ENCODE measurements around the gene EXOC4.
"Not testable (repeated sequence)": the region's sequence is repeated elsewhere in the genome, so short reads cannot be mapped to it uniquely, and the experiment has no call there.

EXOC4 gene

GRCh38 chr7:133252858-133253518 lies at the start of gene EXOC4:
EXOC4 (plus strand) TSS chr7:133253078.
- DNase-seq (ENCODE audit: low read depth): peak; percentile 96
- no peak for TF ChIP-seq CTCF (IDR thresholded peaks at IDR 0.05; ENCODE audit: low read depth, low read length, missing control alignments)
- peak within 1 kb of the TSS; percentile 87 for H3K4me3 ChIP-seq (ENCODE audit: low read depth, low read length)

DNA sequence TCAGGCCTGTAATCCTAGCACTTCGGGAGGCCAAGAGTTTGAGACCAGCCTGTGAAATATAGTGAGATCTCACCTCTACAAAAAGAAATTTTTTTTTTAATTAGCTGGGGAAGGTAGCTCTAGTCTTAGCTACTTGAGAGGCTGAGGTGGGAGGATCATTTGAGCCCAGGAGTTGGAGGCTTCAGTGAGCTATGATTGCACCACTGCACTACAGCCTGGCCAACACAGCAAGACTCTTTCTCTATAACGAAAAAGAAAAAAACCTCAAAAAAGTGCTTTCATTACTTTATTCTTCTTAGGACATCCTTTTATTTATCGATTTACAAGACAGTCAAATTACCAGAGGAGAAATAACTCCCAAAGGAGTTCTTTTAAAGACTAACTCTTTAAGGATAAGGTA lies 49.4 kb upstream of the EXOC4 start:
- H3K4me3 ChIP-seq (ENCODE audit: low read depth, low read length): no peak overlapping the region
- DNase-seq (ENCODE audit: low read depth): no peak
- TF ChIP-seq CTCF (IDR thresholded peaks at IDR 0.05; ENCODE audit: low read depth, low read length, missing control alignments): no peak

GRCh38 chr7:133207687-133208086 lies 45.2 kb upstream of the EXOC4 start:
- TF ChIP-seq CTCF (IDR thresholded peaks at IDR 0.05; ENCODE audit: low read depth, low read length, missing control alignments): peak; percentile 49
- DNase-seq (ENCODE audit: low read depth): peak; percentile 7
- H3K4me3 ChIP-seq (ENCODE audit: low read depth, low read length): no peak overlapping the region

DNA sequence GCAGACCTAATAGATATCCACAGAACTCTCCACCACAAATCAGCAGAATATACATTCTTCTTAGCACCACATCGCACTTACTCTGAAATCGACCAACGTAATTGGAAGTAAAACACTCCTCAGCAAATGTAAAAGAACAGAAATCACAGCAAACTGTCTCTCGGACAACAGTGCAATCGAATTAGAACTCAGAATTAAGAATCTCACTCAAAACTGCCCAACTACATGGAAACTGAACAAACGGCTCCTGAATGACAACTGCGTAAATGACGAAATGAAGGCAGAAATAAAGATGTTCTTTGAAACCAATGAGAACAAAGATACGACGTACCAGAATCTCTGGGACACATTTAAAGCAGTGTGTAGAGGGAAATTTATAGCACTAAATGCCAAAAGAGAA lies 42.1 kb upstream of the EXOC4 start:
- not testable (repeated sequence) for DNase-seq (ENCODE audit: low read depth); H3K4me3 ChIP-seq (ENCODE audit: low read depth, low read length)

GRCh38 chr7:133213772-133214171 lies 39.1 kb upstream of the EXOC4 start:
- not testable (repeated sequence) for H3K4me3 ChIP-seq (ENCODE audit: low read depth, low read length); DNase-seq (ENCODE audit: low read depth)

DNA sequence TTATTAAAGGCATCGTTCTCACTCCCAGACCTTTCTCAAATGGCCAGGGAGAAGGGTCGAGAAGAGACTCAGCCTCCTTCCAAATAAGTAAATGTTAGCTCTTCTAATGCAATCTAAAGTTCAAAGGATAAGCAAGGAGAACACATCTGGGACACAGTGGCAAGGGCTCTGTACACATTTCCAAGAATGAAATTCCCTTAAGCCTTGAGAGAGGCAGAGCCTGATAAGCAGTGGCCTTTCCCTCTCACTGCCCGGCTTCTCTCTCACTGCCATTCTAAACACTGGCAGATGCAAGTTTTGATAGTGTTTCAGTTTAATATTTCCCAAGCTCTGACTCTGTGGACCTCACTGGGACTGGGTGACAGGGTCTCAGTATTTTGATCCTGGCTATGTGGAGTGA lies 35.1 kb upstream of the EXOC4 start:
- no peak for TF ChIP-seq CTCF (IDR thresholded peaks at IDR 0.05; ENCODE audit: low read depth, low read length, missing control alignments)
- H3K4me3 ChIP-seq (ENCODE audit: low read depth, low read length): no peak overlapping the region
- no peak for DNase-seq (ENCODE audit: low read depth)

DNA sequence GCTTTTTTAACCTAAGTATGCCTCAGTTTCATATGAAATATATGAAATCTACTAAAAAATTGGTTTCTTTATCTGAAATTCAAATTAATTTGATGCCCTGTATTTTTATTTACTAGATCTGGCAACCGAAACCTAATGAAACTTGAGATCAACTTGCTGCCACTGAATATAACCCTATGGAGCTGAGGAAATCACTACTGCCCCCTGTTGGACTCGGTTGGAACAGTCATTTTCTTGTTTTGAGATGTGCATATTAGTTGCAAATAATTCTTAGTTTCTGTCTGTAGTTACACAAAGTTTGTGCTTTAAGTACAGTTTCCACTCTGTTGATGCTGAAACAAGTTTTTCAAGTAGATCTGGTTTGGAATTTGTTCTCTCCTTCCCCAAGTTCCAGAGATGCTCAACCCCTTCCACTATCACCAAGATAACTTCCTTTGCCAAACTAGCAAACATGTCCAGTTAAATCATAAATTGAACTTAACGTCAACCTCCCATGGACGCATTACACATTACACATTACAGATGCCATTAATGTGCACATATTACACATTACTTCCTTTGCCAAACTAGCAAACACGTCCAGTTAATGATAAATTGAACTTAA lies 22.2 kb upstream of the EXOC4 start:
- H3K4me3 ChIP-seq (ENCODE audit: low read depth, low read length): no peak overlapping the region
- peak; percentile 59 for TF ChIP-seq CTCF (IDR thresholded peaks at IDR 0.05; ENCODE audit: low read depth, low read length, missing control alignments)
- DNase-seq (ENCODE audit: low read depth): no peak

DNA sequence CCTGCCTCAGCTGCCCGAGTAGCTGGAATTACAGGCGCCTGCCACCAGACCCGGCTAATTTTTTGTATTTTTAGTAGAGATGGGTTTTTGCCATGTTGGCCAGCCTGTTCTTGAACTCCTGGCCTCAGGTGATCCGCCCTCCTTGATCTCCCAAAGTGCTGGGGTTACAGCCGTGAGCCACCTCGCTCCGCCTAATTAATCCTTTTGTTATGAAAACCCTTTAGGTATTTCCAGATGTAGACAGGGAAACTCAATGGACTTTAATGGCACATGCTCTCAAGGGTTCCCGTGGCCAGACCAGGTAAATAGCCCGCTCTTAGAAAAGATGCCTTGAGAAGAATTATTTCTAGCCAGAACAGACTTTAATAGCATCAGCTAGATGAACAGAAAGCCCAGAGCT lies 19.7 kb upstream of the EXOC4 start:
- no peak for DNase-seq (ENCODE audit: low read depth)
- TF ChIP-seq CTCF (IDR thresholded peaks at IDR 0.05; ENCODE audit: low read depth, low read length, missing control alignments): no peak
- no peak overlapping the region for H3K4me3 ChIP-seq (ENCODE audit: low read depth, low read length)

Measured in GM12864 (cell line).